IMR-90 (cell line): ENCODE results near the gene MSH2. TPM values are rescaled to one million over a fixed set of nuclear protein-coding genes. Genes with fewer than 3 reads are reported as not detected.

Experiments
- ATAC-seq: fragments of 200-7000 bp; cut with Tn5 transposase; 2 replicates; pipeline ENCODE4 v1.9.1; 2020; ENCODE audit warnings: low read depth, mild to moderate bottlenecking, moderate library complexity
- BruUV-seq: library from RNA; stranded (reverse); fragments of 400-500 nt; replicated peaks from 2 replicates; lab custom pipeline; 2021; lab: Mats Ljungman, UMichigan
- CTCF ChIA-PET: fragments of 300-600 bp; formaldehyde crosslinking; extraction: SDS; loops from one replicate; lab custom pipeline; 2021; ENCODE audit warnings: antibody characterized with exemption; lab: Yijun Ruan, JAX
- POLR2A ChIA-PET: fragments of 300-600 bp; sonication (Branson Sonifier 250); formaldehyde crosslinking; loops from one replicate; lab custom pipeline; 2022; ENCODE audit warnings: antibody characterized with exemption; ENCODE audit not compliant: unreplicated experiment; lab: Charles Lee
- DNase-seq: peaks from one replicate; pipeline ENCODE4 v3.0.0; 2013
- H2AFZ ChIP-seq: replicated peaks from 2 replicates; pipeline ENCODE3; 2013; ENCODE audit warnings: low read length, mild to moderate bottlenecking; ENCODE audit not compliant: poor library complexity
- H2AK5ac ChIP-seq: 2 replicates; pipeline ENCODE4 v1.6.1; 2013; ENCODE audit warnings: low read depth, low read length, inconsistent platforms
- H2AK9ac ChIP-seq: replicated peaks from 2 replicates; pipeline ENCODE3; 2013; ENCODE audit warnings: mild to moderate bottlenecking, low read depth, low read length, moderate library complexity; ENCODE audit not compliant: poor library complexity
- H2BK120ac ChIP-seq: 2 replicates; pipeline ENCODE4 v1.6.1; 2013; ENCODE audit warnings: low read depth, low read length, inconsistent platforms
- H2BK15ac ChIP-seq: 3 replicates; pipeline ENCODE4 v1.6.1; 2013; ENCODE audit warnings: low read depth, low read length, inconsistent platforms
- H2BK20ac ChIP-seq: 2 replicates; pipeline ENCODE4 v1.6.1; 2013; ENCODE audit warnings: low read depth, mild to moderate bottlenecking, inconsistent platforms, low read length, moderate library complexity
- H2BK5ac ChIP-seq: 2 replicates; pipeline ENCODE4 v1.6.1; 2013; ENCODE audit warnings: mild to moderate bottlenecking, low read depth, low read length, inconsistent platforms; ENCODE audit not compliant: poor library complexity, severe bottlenecking
- H3K14ac ChIP-seq: replicated peaks from 2 replicates; pipeline ENCODE4 v1.6.1; 2013; ENCODE audit warnings: low read depth, low read length, inconsistent platforms
- H3K18ac ChIP-seq: 2 replicates; pipeline ENCODE4 v1.6.1; 2013; ENCODE audit warnings: low read depth, low read length, control low read depth
- H3K23ac ChIP-seq: 2 replicates; pipeline ENCODE4 v1.6.1; 2013; ENCODE audit warnings: low read depth, low read length, inconsistent platforms
- H3K27ac ChIP-seq: 2 replicates; pipeline ENCODE4 v1.5.1; 2013; ENCODE audit warnings: mild to moderate bottlenecking, control low read depth, low read length; ENCODE audit not compliant: insufficient read depth
- H3K27me3 ChIP-seq: 2 replicates; pipeline ENCODE4 v1.6.1; 2013; ENCODE audit warnings: low read length; ENCODE audit not compliant: control insufficient read depth, insufficient read depth
- H3K36me3 ChIP-seq: 2 replicates; pipeline ENCODE4 v1.6.1; 2013; ENCODE audit warnings: low read length, mixed read lengths; ENCODE audit not compliant: control insufficient read depth, insufficient read depth
- H3K4ac ChIP-seq: 2 replicates; pipeline ENCODE4 v1.6.1; 2013; ENCODE audit warnings: low read depth, low read length, inconsistent platforms
- H3K4me1 ChIP-seq: 2 replicates; pipeline ENCODE4 v1.6.1; 2013; ENCODE audit warnings: low read length, mixed read lengths; ENCODE audit not compliant: control insufficient read depth, insufficient read depth
- H3K4me2 ChIP-seq: 2 replicates; pipeline ENCODE4 v1.6.1; 2013; ENCODE audit warnings: low read depth, mild to moderate bottlenecking, control low read depth, low read length, moderate library complexity
- H3K4me3 ChIP-seq: 2 replicates; pipeline ENCODE4 v1.5.1; 2013; ENCODE audit warnings: low read depth, mild to moderate bottlenecking, control low read depth, low read length, moderate library complexity; ENCODE audit not compliant: insufficient read depth
- H3K56ac ChIP-seq: 2 replicates; pipeline ENCODE4 v1.6.1; 2013; ENCODE audit warnings: low read length, inconsistent platforms; ENCODE audit not compliant: insufficient read depth; ENCODE audit errors: extremely low read depth
- H3K79me1 ChIP-seq, 2 experiments: 2 replicates each; pipeline ENCODE4 v1.6.1; 2013; ENCODE audit warnings: low read length in 2 of 2, inconsistent platforms in 1 of 2, low read depth in 1 of 2
- H3K9ac ChIP-seq: 2 replicates; pipeline ENCODE4 v1.6.1; 2013; ENCODE audit warnings: low read depth, low read length, control low read depth
- H3K9me1 ChIP-seq: 2 replicates; pipeline ENCODE4 v1.6.1; 2013; ENCODE audit warnings: low read length, inconsistent platforms; ENCODE audit not compliant: insufficient read depth
- H3K9me3 ChIP-seq: 2 replicates; pipeline ENCODE4 v1.6.1; 2013; ENCODE audit warnings: low read length; ENCODE audit not compliant: control insufficient read depth, insufficient read depth
- H4K20me1 ChIP-seq: 2 replicates; pipeline ENCODE4 v1.6.1; 2013; ENCODE audit warnings: low read length, inconsistent platforms; ENCODE audit not compliant: insufficient read depth
- H4K5ac ChIP-seq: 2 replicates; pipeline ENCODE4 v1.6.1; 2013; ENCODE audit warnings: mild to moderate bottlenecking, low read depth, low read length, control low read depth
- H4K8ac ChIP-seq, 2 experiments: 2 replicates each; pipeline ENCODE4 v1.6.1; 2013; ENCODE audit warnings: low read depth in 2 of 2, low read length in 2 of 2, control low read depth in 1 of 2, inconsistent platforms in 1 of 2
- H4K91ac ChIP-seq: 2 replicates; pipeline ENCODE4 v1.6.1; 2013; ENCODE audit warnings: low read depth, low read length, inconsistent platforms; ENCODE audit not compliant: insufficient read depth
- CEBPB ChIP-seq: IDR thresholded peaks from 2 replicates; pipeline ENCODE4 v1.6.1; 2012; ENCODE audit warnings: low read depth, low read length, improper control_type of control experiment
- CHD1 ChIP-seq: IDR thresholded peaks from 2 replicates; pipeline ENCODE4 v1.6.1; 2012; ENCODE audit warnings: low read depth, low read length, improper control_type of control experiment
- FOS ChIP-seq: fragments of 150-350 bp; IDR thresholded peaks from 2 replicates; pipeline ENCODE4 v1.6.1; 2016; ENCODE audit warnings: low read depth, low read length
- MAZ ChIP-seq: IDR thresholded peaks from 2 replicates; pipeline ENCODE4 v1.6.1; 2012; ENCODE audit warnings: low read depth, mild to moderate bottlenecking, low read length, improper control_type of control experiment, moderate library complexity, borderline replicate concordance
- MXI1 ChIP-seq: IDR thresholded peaks from 2 replicates; pipeline ENCODE4 v1.6.1; 2012; ENCODE audit warnings: low read depth, mild to moderate bottlenecking, low read length, moderate library complexity, borderline replicate concordance
- RFX5 ChIP-seq: IDR thresholded peaks from 2 replicates; pipeline ENCODE4 v1.8.0; 2012; ENCODE audit warnings: low read depth, mild to moderate bottlenecking, low read length, moderate library complexity
- WGBS, 2 experiments: methylation state at CpG; one replicate each; pipeline versions ENCODE4 v1.1.5 to v1.1.7; 2013; ENCODE audit warnings: missing lambda C conversion rate in 2 of 2; ENCODE audit not compliant: insufficient read length in 1 of 2; ENCODE audit errors: extremely low coverage in 2 of 2; 5-methylcytosine and 5-hydroxymethylcytosine counted together
- dilution Hi-C: fragments of 300-500 bp; cut with HindIII; formaldehyde crosslinking; loops from one replicate; pipeline ENCODE4 v1.14.3; 2018; ENCODE audit warnings: low sequenced_read_pairs; ENCODE audit not compliant: unreplicated experiment
- in situ Hi-C: fragments of 300-500 bp; cut with MboI; formaldehyde crosslinking; loops from 3 replicates; pipeline ENCODE4 v1.14.3; 2019; ENCODE audit warnings: low sequenced_read_pairs, inconsistent platforms, mixed read lengths
- intact Hi-C: fragments of 100-400 bp; cut with micrococcal nuclease; formaldehyde crosslinking; loops from 2 replicates; pipeline ENCODE4 v1.10.0; 2022
- polyA plus RNA-seq, 3 experiments: library from polyadenylated mRNA; depleted of rRNA; stranded (reverse); fragments of >200 nt; gene quantifications; 2 replicates each; pipeline ENCODE4 v1.2.3, GENCODE V29; 2012; ENCODE audit warnings: low replicate concordance in 1 of 3
- total RNA-seq: library from RNA; depleted of rRNA; stranded (reverse); fragments of >200 nt; gene quantifications from 2 replicates; pipeline ENCODE4 v1.2.3, GENCODE V29; 2012

Gene MSH2
- total and polyA plus RNA-seq, 2 of the 4 experiments (the other 2 are of a cell fraction), result 13.8 to 22.6 TPM

- H4K91ac ChIP-seq, result no peak overlapping the region
- no peak overlapping the region for H2BK20ac ChIP-seq
- H2BK120ac ChIP-seq, result no peak overlapping the region
- in situ Hi-C loops (no loop called here), intact Hi-C loops (no loop called here), dilution Hi-C loops (no loop called here)
- DNase-seq, result no peak
- H2AK5ac ChIP-seq, result no peak overlapping the region
- no peak overlapping the region for H2AK9ac ChIP-seq
- H4K20me1 ChIP-seq, result no peaks in the 10 kb centered on the region; the same call in 1 of the 2 replicates
- BruUV-seq, result no TSS peak
- no peak overlapping the region for H3K23ac ChIP-seq
- no peak overlapping the region for H3K14ac ChIP-seq
- peaks cover 21% of the 10 kb centered on the region for H3K27me3 ChIP-seq
- no peak overlapping the region for H2AFZ ChIP-seq
- POLR2A ChIA-PET, result no interaction called here
- H2BK5ac ChIP-seq, result no peak overlapping the region
- H3K18ac ChIP-seq, result no peak overlapping the region
- no peak overlapping the region for H4K8ac ChIP-seq
- H3K79me1 ChIP-seq, result no peaks in the 10 kb centered on the region
- no peak for ATAC-seq
- no peaks in the 10 kb centered on the region for H3K36me3 ChIP-seq
- H3K9ac ChIP-seq, result no peak overlapping the region
- TF ChIP-seq CEBPB (no peak), RFX5 (no peak), CHD1 (no peak), FOS (no peak), MAZ (no peak), MXI1 (no peak)
- H3K4ac ChIP-seq, result no peak overlapping the region
- peaks cover 15% of the 10 kb centered on the region for H3K9me3 ChIP-seq
- CTCF ChIA-PET, result no interaction called here
- no peaks in the 10 kb centered on the region for H3K9me1 ChIP-seq
- H3K4me3 ChIP-seq, result no peak overlapping the region
- no peak overlapping the region for H3K56ac ChIP-seq
- no peak overlapping the region for H2BK15ac ChIP-seq
- no peak overlapping the region for H3K4me2 ChIP-seq
- whole genome bisulfite sequencing, 2 experiments, result no CpG with 5 or more reads among the region's 8 CpGs
- H4K5ac ChIP-seq, result no peak overlapping the region
- H3K4me1 ChIP-seq, result peaks cover 7% of the 10 kb centered on the region; the same call in 1 of the 2 replicates
- no peak overlapping the region for H3K27ac ChIP-seq
Measured at GRCh38 chr2:47503481-47504070, 100.6 kb downstream of the MSH2 start.
